WTC11 (cell line): Measurements from ENCODE around the gene YIPF2. TPM values are rescaled to one million over a fixed set of nuclear protein-coding genes. Genes with fewer than 3 reads are reported as not detected.

Source experiments
- ATAC-seq: fragments of 200-7000 bp; cut with Tn5 transposase; 2 replicates; pipeline ENCODE4 v1.10.0; 2021; ENCODE audit warnings: mild to moderate bottlenecking, moderate library complexity
- Bru-seq: library from RNA; stranded (reverse); fragments of 400-500 nt; gene quantifications from one replicate; lab custom pipeline; 2021; lab: Mats Ljungman, UMichigan
- CTCF ChIA-PET: fragments of 300-600 bp; sonication (Branson Sonifier 250); formaldehyde crosslinking; loops from one replicate; lab custom pipeline; 2021; ENCODE audit warnings: antibody characterized with exemption; lab: Charles Lee
- POLR2A ChIA-PET: fragments of 350-600 bp; sonication (Branson Sonifier 250); formaldehyde crosslinking; loops from one replicate; lab custom pipeline; 2021; ENCODE audit warnings: antibody characterized with exemption; lab: Charles Lee
- DNase-seq: peaks from one replicate; pipeline ENCODE4 v3.0.0; 2021; ENCODE audit warnings: low spot score
- H3K27ac Mint-ChIP-seq: 2 replicates; pipeline ENCODE4 v1.8.0; 2021; ENCODE audit warnings: mixed read lengths
- H3K27me3 Mint-ChIP-seq: 2 replicates; pipeline ENCODE4 v1.8.0; 2021; ENCODE audit warnings: low read depth, mild to moderate bottlenecking, moderate library complexity, mixed read lengths
- H3K36me3 Mint-ChIP-seq: 2 replicates; pipeline ENCODE4 v1.8.0; 2021; ENCODE audit warnings: mixed read lengths
- H3K4me1 Mint-ChIP-seq: 2 replicates; pipeline ENCODE4 v1.8.0; 2022; ENCODE audit warnings: mixed read lengths
- H3K4me3 Mint-ChIP-seq: 2 replicates; pipeline ENCODE4 v1.8.0; 2021; ENCODE audit warnings: mild to moderate bottlenecking, moderate library complexity, mixed read lengths
- H3K9me3 Mint-ChIP-seq: 2 replicates; pipeline ENCODE4 v1.8.0; 2021; ENCODE audit warnings: mixed read lengths
- AR ChIP-seq: fragments of 250-450 bp; sonication (Bioruptor Pico); IDR thresholded peaks from 2 replicates; pipeline ENCODE4 v1.9.0; 2021; ENCODE audit warnings: mild to moderate bottlenecking
- ELF4 ChIP-seq: sonication (generic); formaldehyde crosslinking; IDR thresholded peaks from 2 replicates; pipeline ENCODE4 v1.8.1; 2022; ENCODE audit warnings: low read depth, mild to moderate bottlenecking, moderate library complexity, missing genetic modification reagents
- EMX1 ChIP-seq: fragments of 250-450 bp; sonication (Bioruptor Pico); IDR thresholded peaks from 2 replicates; pipeline ENCODE4 v1.8.0; 2021; ENCODE audit warnings: mild to moderate bottlenecking
- ESRRA ChIP-seq: sonication (generic); formaldehyde crosslinking; IDR thresholded peaks from 2 replicates; pipeline ENCODE4 v1.8.1; 2022; ENCODE audit warnings: mild to moderate bottlenecking, missing genetic modification reagents, borderline replicate concordance
- HMGA2 ChIP-seq: fragments of 250-450 bp; sonication (Bioruptor Pico); IDR thresholded peaks from 2 replicates; pipeline ENCODE4 v1.4.0; 2021; ENCODE audit warnings: mild to moderate bottlenecking, moderate library complexity
- JUN ChIP-seq: sonication (generic); formaldehyde crosslinking; IDR thresholded peaks from 2 replicates; pipeline ENCODE4 v1.8.0; 2023; ENCODE audit warnings: mild to moderate bottlenecking, missing genetic modification reagents
- KAT7 ChIP-seq: sonication (generic); formaldehyde crosslinking; IDR thresholded peaks from 2 replicates; pipeline ENCODE4 v1.8.1; 2023; ENCODE audit warnings: missing genetic modification reagents, mild to moderate bottlenecking, borderline replicate concordance
- MXD4 ChIP-seq: fragments of 250-450 bp; sonication (Bioruptor Pico); IDR thresholded peaks from 2 replicates; pipeline ENCODE4 v1.8.0; 2021; ENCODE audit warnings: mild to moderate bottlenecking, moderate library complexity, borderline replicate concordance
- NFYB ChIP-seq: sonication (generic); formaldehyde crosslinking; conservative IDR thresholded peaks from 2 replicates; pipeline ENCODE4 v1.8.0; 2022; ENCODE audit warnings: low read depth, missing genetic modification reagents
- NR2C2 ChIP-seq: sonication (generic); formaldehyde crosslinking; IDR thresholded peaks from 2 replicates; pipeline ENCODE4 v1.8.0; 2022; ENCODE audit warnings: mild to moderate bottlenecking, missing genetic modification reagents
- PRRX2 ChIP-seq: fragments of 250-450 bp; sonication (Bioruptor Pico); IDR thresholded peaks from 2 replicates; pipeline ENCODE4 v1.8.0; 2021; ENCODE audit warnings: mild to moderate bottlenecking
- SMAD4 ChIP-seq: sonication (generic); formaldehyde crosslinking; IDR thresholded peaks from 2 replicates; pipeline ENCODE4 v1.8.0; 2022; ENCODE audit warnings: mild to moderate bottlenecking, missing genetic modification reagents
- SOX15 ChIP-seq: fragments of 250-450 bp; sonication (Bioruptor Pico); IDR thresholded peaks from 2 replicates; pipeline ENCODE4 v1.9.0; 2021; ENCODE audit warnings: mild to moderate bottlenecking
- TEAD4 ChIP-seq: sonication (generic); formaldehyde crosslinking; IDR thresholded peaks from 2 replicates; pipeline ENCODE4 v1.8.0; 2022; ENCODE audit warnings: mild to moderate bottlenecking, missing genetic modification reagents
- ZBTB43 ChIP-seq: sonication (generic); formaldehyde crosslinking; IDR thresholded peaks from 2 replicates; pipeline ENCODE4 v1.8.1; 2023; ENCODE audit warnings: mild to moderate bottlenecking, missing genetic modification reagents
- ZNF219 ChIP-seq: sonication (generic); formaldehyde crosslinking; IDR thresholded peaks from 2 replicates; pipeline ENCODE4 v1.8.0; 2023; ENCODE audit warnings: missing genetic modification reagents, mild to moderate bottlenecking, borderline replicate concordance
- ZNF425 ChIP-seq: fragments of 250-450 bp; sonication (Bioruptor Pico); conservative IDR thresholded peaks from 2 replicates; pipeline ENCODE4 v1.9.0; 2021; ENCODE audit warnings: mild to moderate bottlenecking
- long read RNA-seq, 3 experiments: library from RNA in 1 of 3; library from capped mRNA in 1 of 3; library from polyadenylated mRNA in 1 of 3; unstranded in 2 of 3; stranded (forward) in 1 of 3; transcript quantifications; one replicate each; pipeline ENCODE4 v2.0.0, GENCODE V29; 2021
- total RNA-seq: library from RNA; stranded (reverse); gene quantifications from 3 replicates; pipeline ENCODE4 v1.2.3, GENCODE V29; 2021
- TF ChIP-seq, protein P1 (sequence below): sonication (generic); formaldehyde crosslinking; IDR thresholded peaks from 2 replicates; pipeline ENCODE4 v1.8.1; 2023; ENCODE audit warnings: mild to moderate bottlenecking, missing genetic modification reagents, moderate library complexity
- TF ChIP-seq, protein P2 (sequence below): sonication (generic); formaldehyde crosslinking; IDR thresholded peaks from 2 replicates; pipeline ENCODE4 v1.8.0; 2022; ENCODE audit warnings: mild to moderate bottlenecking, missing genetic modification reagents
- TF ChIP-seq, protein P3 (sequence below): sonication (generic); formaldehyde crosslinking; IDR thresholded peaks from 2 replicates; pipeline ENCODE4 v1.8.1; 2022; ENCODE audit warnings: low read depth, mild to moderate bottlenecking, moderate library complexity, missing genetic modification reagents, borderline replicate concordance
- TF ChIP-seq, protein P4 (sequence below): sonication (generic); formaldehyde crosslinking; IDR thresholded peaks from 2 replicates; pipeline ENCODE4 v1.8.0; 2022; ENCODE audit warnings: mild to moderate bottlenecking, missing genetic modification reagents
- TF ChIP-seq, protein P5 (sequence below): fragments of 250-450 bp; sonication (Bioruptor Pico); IDR thresholded peaks from 2 replicates; pipeline ENCODE4 v1.9.0; 2021; ENCODE audit warnings: moderate library complexity, mild to moderate bottlenecking, inconsistent platforms, borderline replicate concordance

YIPF2 gene
- total RNA-seq, result 63.3 to 65.5 TPM (median 64.4 TPM) in 3 replicates
- percentile 55 among the genes with signal in this experiment for Bru-seq, nascent RNA
- long read RNA-seq, experiment 1, transcript YIPF2-204 (10 exons, 1,550 nt), result major isoform, 109 of 177 reads
- long read RNA-seq, experiment 1, transcript YIPF2-201 (10 exons, 2,087 nt), result minor isoform, 17 of 177 reads
- long read RNA-seq, experiment 1, partial matches to known transcripts, result 15 of 177 reads
- long read RNA-seq, experiment 1, other reads (novel, unspliced or antisense), result 36 of 177 reads
- long read RNA-seq, experiment 2, transcript YIPF2-204 (10 exons, 1,550 nt), result major isoform, 18 of 45 reads
- long read RNA-seq, experiment 2, partial matches to known transcripts, result 10 of 45 reads
- long read RNA-seq, experiment 2, other reads (novel, unspliced or antisense), result 17 of 45 reads
- long read RNA-seq, experiment 3, transcript YIPF2-204 (10 exons, 1,550 nt), result major isoform, 17 of 40 reads
- long read RNA-seq, experiment 3, transcript YIPF2-201 (10 exons, 2,087 nt), result minor isoform, 9 of 40 reads
- long read RNA-seq, experiment 3, partial matches to known transcripts, result 2 of 40 reads
- long read RNA-seq, experiment 3, other reads (novel, unspliced or antisense), result 12 of 40 reads

DNA sequence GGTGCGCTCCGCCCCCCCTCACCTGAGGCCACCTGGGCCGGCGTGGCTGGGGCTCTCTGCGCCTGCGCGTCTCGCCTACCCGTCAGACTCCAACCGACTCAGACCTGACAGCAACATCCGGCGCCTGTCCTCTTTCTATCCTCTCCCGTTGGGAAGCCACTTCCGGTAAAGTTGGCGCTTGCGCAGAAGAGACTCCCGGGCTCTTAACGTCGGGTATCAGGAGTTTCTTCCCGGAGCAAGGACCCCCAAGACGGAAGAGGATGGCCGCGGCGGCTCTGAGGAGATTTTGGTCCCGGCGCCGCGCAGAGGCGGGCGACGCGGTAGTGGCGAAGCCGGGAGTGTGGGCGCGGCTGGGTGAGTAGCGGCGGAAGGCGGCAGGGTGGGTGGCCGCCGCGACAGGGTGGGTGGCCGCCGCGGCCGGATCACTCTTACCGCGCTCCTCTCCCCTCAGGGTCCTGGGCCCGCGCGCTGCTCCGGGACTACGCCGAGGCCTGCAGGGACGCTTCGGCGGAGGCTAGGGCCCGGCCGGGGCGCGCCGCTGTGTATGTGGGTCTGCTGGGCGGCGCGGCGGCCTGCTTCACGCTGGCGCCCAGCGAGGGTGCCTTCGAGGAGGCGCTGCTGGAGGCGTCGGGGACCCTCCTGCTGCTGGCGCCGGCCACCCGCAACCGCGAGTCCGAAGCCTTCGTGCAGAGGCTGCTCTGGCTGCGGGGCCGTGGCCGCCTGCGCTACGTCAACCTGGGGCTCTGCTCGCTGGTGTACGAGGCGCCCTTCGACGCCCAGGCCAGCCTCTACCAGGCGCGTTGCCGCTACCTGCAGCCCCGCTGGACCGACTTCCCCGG lies at the start of gene YIPF2, which contains the start of gene TIMM29:
Gene YIPF2 (minus strand): TSS at position 77 of the 839 bp plus-strand sequence. CDS start 229 bp downstream, outside the sequence.
Gene TIMM29 (plus strand): TSS at position 249 of the 839 bp plus-strand sequence. CDS start 12 bp downstream, at position 261.
- ChIA-PET CTCF (no interaction called here), POLR2A (no interaction called here)
- Mint-ChIP-seq H3K4me1 (peaks cover 11% of the 10 kb centered on the region; the same call in 1 of the 2 replicates), H3K36me3 (peaks cover 12% of the 10 kb centered on the region; the same call in 1 of the 2 replicates), H3K4me3 (peak within 1 kb of the TSS; percentile 85), H3K9me3 (no peaks in the 10 kb centered on the region), H3K27me3 (no peaks in the 10 kb centered on the region), H3K27ac (0 out of 2 replicates have a peak within 1 kb of the TSS, but pooled peaks have one; percentile 27)
- DNase-seq (peak; percentile 98), ATAC-seq (peak; percentile 90)
- TF ChIP-seq, protein P1, sequence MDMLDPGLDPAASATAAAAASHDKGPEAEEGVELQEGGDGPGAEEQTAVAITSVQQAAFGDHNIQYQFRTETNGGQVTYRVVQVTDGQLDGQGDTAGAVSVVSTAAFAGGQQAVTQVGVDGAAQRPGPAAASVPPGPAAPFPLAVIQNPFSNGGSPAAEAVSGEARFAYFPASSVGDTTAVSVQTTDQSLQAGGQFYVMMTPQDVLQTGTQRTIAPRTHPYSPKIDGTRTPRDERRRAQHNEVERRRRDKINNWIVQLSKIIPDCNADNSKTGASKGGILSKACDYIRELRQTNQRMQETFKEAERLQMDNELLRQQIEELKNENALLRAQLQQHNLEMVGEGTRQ, result no peak; the same call in 1 of the 2 replicates
- TF ChIP-seq PRRX2 (no peak), HMGA2 (CRISPR knock-in tag) (no peak), ZNF425 (CRISPR knock-in tag) (no peak), NFYB (no peak), NR2C2 (CRISPR knock-in tag) (no peak; the same call in 1 of the 2 replicates), KAT7 (CRISPR knock-in tag) (no peak), MXD4 (CRISPR knock-in tag) (no peak), ELF4 (CRISPR knock-in tag) (no peak), TEAD4 (peak; percentile 9; the same call in 1 of the 2 replicates), JUN (CRISPR knock-in tag) (no peak), ZBTB43 (no peak; the same call in 1 of the 2 replicates), SOX15 (no peak), ZNF219 (CRISPR knock-in tag) (0 out of 2 replicates have a peak, but pooled peaks have one; percentile 38), ESRRA (CRISPR knock-in tag) (no peak), SMAD4 (CRISPR knock-in tag) (no peak), AR (CRISPR knock-in tag) (no peak), EMX1 (CRISPR knock-in tag) (no peak)
- TF ChIP-seq, protein P2, sequence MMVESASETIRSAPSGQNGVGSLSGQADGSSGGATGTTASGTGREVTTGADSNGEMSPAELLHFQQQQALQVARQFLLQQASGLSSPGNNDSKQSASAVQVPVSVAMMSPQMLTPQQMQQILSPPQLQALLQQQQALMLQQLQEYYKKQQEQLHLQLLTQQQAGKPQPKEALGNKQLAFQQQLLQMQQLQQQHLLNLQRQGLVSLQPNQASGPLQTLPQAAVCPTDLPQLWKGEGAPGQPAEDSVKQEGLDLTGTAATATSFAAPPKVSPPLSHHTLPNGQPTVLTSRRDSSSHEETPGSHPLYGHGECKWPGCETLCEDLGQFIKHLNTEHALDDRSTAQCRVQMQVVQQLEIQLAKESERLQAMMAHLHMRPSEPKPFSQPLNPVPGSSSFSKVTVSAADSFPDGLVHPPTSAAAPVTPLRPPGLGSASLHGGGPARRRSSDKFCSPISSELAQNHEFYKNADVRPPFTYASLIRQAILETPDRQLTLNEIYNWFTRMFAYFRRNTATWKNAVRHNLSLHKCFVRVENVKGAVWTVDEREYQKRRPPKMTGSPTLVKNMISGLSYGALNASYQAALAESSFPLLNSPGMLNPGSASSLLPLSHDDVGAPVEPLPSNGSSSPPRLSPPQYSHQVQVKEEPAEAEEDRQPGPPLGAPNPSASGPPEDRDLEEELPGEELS (CRISPR knock-in tag), result peak; percentile 76
- TF ChIP-seq, protein P3, sequence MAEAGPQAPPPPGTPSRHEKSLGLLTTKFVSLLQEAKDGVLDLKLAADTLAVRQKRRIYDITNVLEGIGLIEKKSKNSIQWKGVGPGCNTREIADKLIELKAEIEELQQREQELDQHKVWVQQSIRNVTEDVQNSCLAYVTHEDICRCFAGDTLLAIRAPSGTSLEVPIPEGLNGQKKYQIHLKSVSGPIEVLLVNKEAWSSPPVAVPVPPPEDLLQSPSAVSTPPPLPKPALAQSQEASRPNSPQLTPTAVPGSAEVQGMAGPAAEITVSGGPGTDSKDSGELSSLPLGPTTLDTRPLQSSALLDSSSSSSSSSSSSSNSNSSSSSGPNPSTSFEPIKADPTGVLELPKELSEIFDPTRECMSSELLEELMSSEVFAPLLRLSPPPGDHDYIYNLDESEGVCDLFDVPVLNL, result no peak; the same call in 1 of the 2 replicates
- TF ChIP-seq, protein P4, sequence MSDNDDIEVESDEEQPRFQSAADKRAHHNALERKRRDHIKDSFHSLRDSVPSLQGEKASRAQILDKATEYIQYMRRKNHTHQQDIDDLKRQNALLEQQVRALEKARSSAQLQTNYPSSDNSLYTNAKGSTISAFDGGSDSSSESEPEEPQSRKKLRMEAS (CRISPR knock-in tag), result no peak; the same call in none of the 2 replicates
- TF ChIP-seq, protein P5, sequence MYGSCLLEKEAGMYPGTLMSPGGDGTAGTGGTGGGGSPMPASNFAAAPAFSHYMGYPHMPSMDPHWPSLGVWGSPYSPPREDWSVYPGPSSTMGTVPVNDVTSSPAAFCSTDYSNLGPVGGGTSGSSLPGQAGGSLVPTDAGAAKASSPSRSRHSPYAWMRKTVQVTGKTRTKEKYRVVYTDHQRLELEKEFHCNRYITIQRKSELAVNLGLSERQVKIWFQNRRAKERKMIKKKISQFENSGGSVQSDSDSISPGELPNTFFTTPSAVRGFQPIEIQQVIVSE, result no peak
